ENCODE measurements around the gene DUSP8.

- no peak for TF ChIP-seq EZH2 (IDR thresholded peaks at IDR 0.05; ENCODE audit: insufficient read depth, poor library complexity, severe bottlenecking)
- no peak for TF ChIP-seq EZH2phosphoT487 (IDR thresholded peaks at IDR 0.05; ENCODE audit: insufficient read depth, low read depth)
Measured at GRCh38 chr11:1586699-1587098, 14.6 kb upstream of the DUSP8 start.
